Measurements from ENCODE around the gene PDK2.

PDK2 gene

GRCh38 chr17:50087912-50088405 is 7.2 kb upstream of the PDK2 start:
- no peak for TF ChIP-seq CTCF (IDR thresholded peaks at IDR 0.05; ENCODE audit: low read depth, low read length, missing control alignments)
- H3K4me3 ChIP-seq (ENCODE audit: low read depth, low read length), result no peak overlapping the region
- DNase-seq (ENCODE audit: low read depth), result no peak

GRCh38 chr17:50088952-50089825 is 6.0 kb upstream of the PDK2 start:
- TF ChIP-seq CTCF (IDR thresholded peaks at IDR 0.05; ENCODE audit: low read depth, low read length, missing control alignments), result no peak
- DNase-seq (ENCODE audit: low read depth), result no peak
- H3K4me3 ChIP-seq (ENCODE audit: low read depth, low read length), result no peak overlapping the region

- H3K4me3 ChIP-seq (ENCODE audit: low read depth, low read length), result no peak overlapping the region
- no peak for DNase-seq (ENCODE audit: low read depth)
- TF ChIP-seq CTCF (IDR thresholded peaks at IDR 0.05; ENCODE audit: low read depth, low read length, missing control alignments), result no peak
Observed at GRCh38 chr17:50090071-50090470, 5.1 kb upstream of the PDK2 start.

- TF ChIP-seq CTCF (IDR thresholded peaks at IDR 0.05; ENCODE audit: low read depth, low read length, missing control alignments), result no peak
- no peak for DNase-seq (ENCODE audit: low read depth)
- no peak overlapping the region for H3K4me3 ChIP-seq (ENCODE audit: low read depth, low read length)
Observed at GRCh38 chr17:50090971-50091917, 3.9 kb upstream of the PDK2 start.

- no peak overlapping the region for H3K4me3 ChIP-seq (ENCODE audit: low read depth, low read length)
- no peak for TF ChIP-seq CTCF (IDR thresholded peaks at IDR 0.05; ENCODE audit: low read depth, low read length, missing control alignments)
Observed at GRCh38 chr17:50091918-50092285, 3.2 kb upstream of the PDK2 start.

GRCh38 chr17:50093246-50093645 is 1.9 kb upstream of the PDK2 start:
- DNase-seq (ENCODE audit: low read depth), result no peak
- TF ChIP-seq CTCF (IDR thresholded peaks at IDR 0.05; ENCODE audit: low read depth, low read length, missing control alignments), result no peak
- no peak overlapping the region for H3K4me3 ChIP-seq (ENCODE audit: low read depth, low read length)

More at GRCh38 chr17:50091918-50092285, 3.2 kb upstream of the PDK2 start:
- no peak for DNase-seq (ENCODE audit: low read depth)

Data from GM12864 (cell line).